ENCODE measurements around the gene MAVS. TPM values are rescaled to one million over a fixed set of nuclear protein-coding genes. Genes with fewer than 3 reads are reported as not detected.

The MAVS gene
- 29.1 and 40.3 TPM in 2 replicates for total RNA-seq

DNA sequence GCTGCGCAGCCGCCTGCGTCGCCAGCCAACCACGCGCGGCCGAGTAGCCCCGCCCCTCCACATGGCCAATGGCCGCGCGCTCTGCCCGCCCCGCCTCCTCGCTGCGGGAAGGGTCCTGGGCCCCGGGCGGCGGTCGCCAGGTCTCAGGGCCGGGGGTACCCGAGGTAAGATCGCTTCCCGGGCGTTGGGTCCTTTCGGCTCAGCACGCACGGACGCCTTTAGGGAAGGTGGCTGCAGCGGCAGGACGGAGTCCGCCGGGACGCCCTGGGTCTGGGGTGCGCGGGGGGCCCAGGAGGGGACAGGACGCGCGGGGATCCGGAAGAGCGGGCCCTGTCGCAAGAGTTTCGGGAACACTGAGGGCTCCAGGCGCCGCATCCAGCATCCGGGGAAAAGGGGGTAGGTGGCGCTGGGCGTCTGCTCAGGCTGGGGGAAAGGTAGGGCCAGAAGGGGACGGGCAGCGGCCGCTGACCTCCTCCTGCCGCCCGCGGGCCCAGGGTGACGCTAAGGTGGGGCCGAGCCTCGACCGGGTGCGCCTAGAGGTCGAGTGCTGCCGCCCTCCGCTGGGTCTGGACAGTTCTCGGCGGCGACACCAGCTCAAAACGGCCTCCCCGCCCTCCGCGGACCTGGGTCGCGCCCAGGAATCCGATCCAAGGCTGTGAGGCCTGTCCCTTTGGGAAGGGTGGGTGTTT, at the start of gene MAVS:
TSS of gene MAVS (plus strand) at position 95 of the 689 bp plus-strand sequence. CDS start 7,791 bp downstream, outside the sequence.

DNA sequence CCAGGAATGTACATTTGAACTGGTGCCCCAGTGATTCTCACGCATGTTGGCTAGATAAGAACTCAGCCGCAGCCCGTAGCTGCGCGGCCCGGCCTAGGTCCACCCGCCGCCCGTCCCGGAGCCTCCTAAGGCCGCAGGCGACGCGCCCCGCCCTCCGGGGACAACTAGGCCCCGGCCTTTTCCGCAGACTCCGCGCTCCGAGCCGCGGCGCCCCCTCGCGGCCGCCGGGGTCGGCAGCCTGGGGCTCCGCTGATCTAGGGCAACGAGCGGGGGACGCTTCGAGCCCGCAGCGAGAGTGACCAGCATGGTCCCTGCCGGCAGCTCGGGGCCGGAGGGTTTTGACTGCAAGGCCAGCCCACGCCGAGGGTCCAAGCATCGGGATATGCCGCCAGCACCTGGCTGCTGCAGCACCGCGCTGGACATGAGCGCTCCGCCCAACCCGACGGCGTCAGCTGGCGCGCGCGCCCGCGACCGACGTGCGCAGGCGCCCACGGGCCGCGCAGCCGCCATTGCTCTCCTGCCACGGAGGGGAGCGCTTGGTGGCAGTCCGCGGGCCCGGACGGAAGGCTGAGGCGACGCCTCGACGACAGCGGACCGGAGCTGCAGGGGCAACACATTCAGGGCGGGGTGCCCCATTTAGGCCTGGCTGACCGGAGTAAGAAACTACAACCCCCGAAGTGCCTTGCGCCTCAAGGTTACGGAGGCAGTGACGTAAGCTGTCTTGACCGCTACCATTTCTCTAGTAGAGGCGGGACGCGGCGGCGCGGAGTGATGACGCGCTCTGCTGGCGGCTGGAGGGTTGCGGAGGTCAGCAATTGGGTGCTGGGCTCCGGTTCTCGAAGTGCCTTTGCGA, 26.4 kb upstream of the MAVS start, which contains the start of gene AP5S1:
TSS of gene AP5S1 (plus strand) at position 500 of the 853 bp plus-strand sequence. CDS start 1,571 bp downstream, outside the sequence.

DNA sequence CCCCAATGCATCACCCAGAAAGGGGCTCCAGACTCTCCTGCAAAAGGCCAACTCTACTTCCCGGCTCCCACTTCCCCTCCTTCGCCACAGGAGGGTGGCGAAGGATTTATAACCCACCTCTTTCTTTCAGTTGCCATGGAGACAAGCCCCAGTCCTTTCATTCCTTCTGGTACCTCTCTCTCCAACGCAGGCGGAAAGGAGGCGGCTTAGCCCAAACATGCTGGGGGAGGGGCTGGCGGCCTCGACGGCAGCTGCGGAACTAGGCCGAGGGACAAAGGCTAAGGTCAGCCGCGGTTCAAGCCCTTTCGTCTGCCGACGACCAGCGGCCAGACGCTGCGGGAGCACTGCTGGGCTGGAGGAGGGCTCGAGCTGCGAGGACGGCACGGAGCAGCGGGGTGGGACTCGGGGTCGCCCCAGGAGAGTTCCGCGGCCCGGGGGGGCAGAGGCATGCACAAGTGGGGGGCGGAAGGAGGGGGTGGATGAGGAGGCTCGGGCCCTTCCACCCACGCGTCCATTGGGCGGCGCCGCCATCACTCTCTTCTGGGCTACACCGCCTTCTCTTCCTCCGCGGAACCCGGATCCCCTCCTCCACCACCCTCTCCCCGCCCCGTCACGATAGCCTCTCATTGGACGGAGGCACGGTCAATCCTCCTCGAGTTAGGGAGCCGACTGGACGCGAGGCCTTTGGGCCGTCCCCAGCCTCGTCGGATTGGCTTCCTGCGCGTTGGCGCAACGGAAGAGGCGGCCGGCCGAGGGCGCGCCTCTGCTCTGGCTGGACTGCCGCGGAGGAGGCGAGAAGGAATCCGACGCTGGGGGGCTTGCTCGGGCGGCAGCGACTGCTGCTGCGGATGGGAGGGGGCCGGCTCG, 42.2 kb downstream of the MAVS start, which contains the start of gene PANK2:
TSS of gene PANK2 (plus strand) at position 766 of the 867 bp plus-strand sequence.

Small RNA genes lying within 50 kb of the gene (small RNA-seq; reads per million reads assigned to genes)
- 74.6 reads per million, percentile 98 among the genes with 10 or more reads in this experiment for gene MIR103A2

Other genes starting within 250 kb of the MAVS start
- gene GFRA4, start 183.4 kb upstream of the MAVS start, total RNA-seq = not detected in 2 replicates
- 3.1 TPM in 2 replicates for gene ADAM33, start 164.8 kb upstream of the MAVS start, total RNA-seq
- gene SIGLEC1, start 134.2 kb upstream of the MAVS start, total RNA-seq = not detected in 2 replicates
- gene HSPA12B, start 114.1 kb upstream of the MAVS start, total RNA-seq = under 0.01 and 0.22 TPM in 2 replicates
- 13.3 and 26.8 TPM in 2 replicates for gene ADISSP, start 79.1 kb upstream of the MAVS start, total RNA-seq
- gene SPEF1, start 65.4 kb upstream of the MAVS start, total RNA-seq = 0.22 TPM in 1 of 2 replicates, not detected in the other
- gene CENPB, start 60.1 kb upstream of the MAVS start, total RNA-seq = 80.5 and 93.8 TPM in 2 replicates
- gene CDC25B, start 50.5 kb upstream of the MAVS start, total RNA-seq = 32.4 and 42.0 TPM in 2 replicates
- gene AP5S1, start 26.3 kb upstream of the MAVS start, total RNA-seq = 25.9 and 37.3 TPM in 2 replicates
- gene PANK2, start 42.6 kb downstream of the MAVS start, total RNA-seq = 45.9 and 46.7 TPM in 2 replicates
- gene RNF24, start 168.7 kb downstream of the MAVS start, total RNA-seq = 6.7 and 9.1 TPM in 2 replicates